HG02943 (cell line): Measurements from ENCODE around the gene OR6J1.
"Not testable (repeated sequence)": the region's sequence is repeated elsewhere in the genome, so short reads cannot be mapped to it uniquely, and the experiment has no call there.

ENCODE experiments used
- ATAC-seq: cut with Tn5 transposase; IDR thresholded peaks from one replicate; pipeline ENCODE4 v1.9.1; 2021; ENCODE audit warnings: mild to moderate bottlenecking, low read depth, moderate library complexity; ENCODE audit not compliant: unreplicated experiment

Gene OR6J1

GRCh38 chr14:22651586-22651985, 7.4 kb upstream of the OR6J1 start:
- no peak for ATAC-seq

- ATAC-seq, result no peak
Observed at GRCh38 chr14:22650960-22651521, 6.9 kb upstream of the OR6J1 start.

GRCh38 chr14:22650046-22650739, 6.0 kb upstream of the OR6J1 start:
- ATAC-seq, result no peak

GRCh38 chr14:22648506-22648905, 4.4 kb upstream of the OR6J1 start:
- no peak for ATAC-seq

- ATAC-seq, result no peak
Observed at GRCh38 chr14:22646570-22647254, 2.6 kb upstream of the OR6J1 start.

- ATAC-seq, result no peak
Observed at GRCh38 chr14:22641846-22642245, 2.3 kb downstream of the OR6J1 start.

GRCh38 chr14:22640192-22640591, 4.0 kb downstream of the OR6J1 start:
- no peak for ATAC-seq

- not testable (repeated sequence) for ATAC-seq
Observed at GRCh38 chr14:22635980-22636379, 8.2 kb downstream of the OR6J1 start.

GRCh38 chr14:22634233-22634900, 9.8 kb downstream of the OR6J1 start:
- ATAC-seq, result no peak

- ATAC-seq, result no peak
Observed at GRCh38 chr14:22630486-22630885, 13.7 kb downstream of the OR6J1 start.

- no peak for ATAC-seq
Observed at GRCh38 chr14:22630066-22630465, 14.1 kb downstream of the OR6J1 start.

GRCh38 chr14:22629361-22629760, 14.8 kb downstream of the OR6J1 start:
- ATAC-seq, result no peak

- ATAC-seq, result no peak
Observed at GRCh38 chr14:22627506-22628263, 16.5 kb downstream of the OR6J1 start.

GRCh38 chr14:22626590-22626989, 17.6 kb downstream of the OR6J1 start:
- ATAC-seq, result no peak

- no peak for ATAC-seq
Observed at GRCh38 chr14:22623047-22623446, 21.1 kb downstream of the OR6J1 start.

GRCh38 chr14:22622255-22622654, 21.9 kb downstream of the OR6J1 start:
- no peak for ATAC-seq

- ATAC-seq, result not testable (repeated sequence)
Observed at GRCh38 chr14:22615765-22616164, 28.4 kb downstream of the OR6J1 start.

- no peak for ATAC-seq
Observed at GRCh38 chr14:22614240-22614799, 29.8 kb downstream of the OR6J1 start.

GRCh38 chr14:22613736-22614239, 30.4 kb downstream of the OR6J1 start:
- ATAC-seq, result no peak

- ATAC-seq, result no peak
Observed at GRCh38 chr14:22613106-22613695, 31.0 kb downstream of the OR6J1 start.
